ENCODE measurements around the gene FBXO47. TPM values are rescaled to one million over a fixed set of nuclear protein-coding genes. Genes with fewer than 3 reads are reported as not detected.

FBXO47 gene
- total and polyA plus RNA-seq, 2 of the 13 experiments (the other 11 are each of a cell fraction or from before 2014, with no cell fraction given), result not detected

- no peak for TF ChIP-seq AFF4 (CRISPR knock-in tag; IDR thresholded peaks at IDR 0.05)
- TF ChIP-seq, protein P1, sequence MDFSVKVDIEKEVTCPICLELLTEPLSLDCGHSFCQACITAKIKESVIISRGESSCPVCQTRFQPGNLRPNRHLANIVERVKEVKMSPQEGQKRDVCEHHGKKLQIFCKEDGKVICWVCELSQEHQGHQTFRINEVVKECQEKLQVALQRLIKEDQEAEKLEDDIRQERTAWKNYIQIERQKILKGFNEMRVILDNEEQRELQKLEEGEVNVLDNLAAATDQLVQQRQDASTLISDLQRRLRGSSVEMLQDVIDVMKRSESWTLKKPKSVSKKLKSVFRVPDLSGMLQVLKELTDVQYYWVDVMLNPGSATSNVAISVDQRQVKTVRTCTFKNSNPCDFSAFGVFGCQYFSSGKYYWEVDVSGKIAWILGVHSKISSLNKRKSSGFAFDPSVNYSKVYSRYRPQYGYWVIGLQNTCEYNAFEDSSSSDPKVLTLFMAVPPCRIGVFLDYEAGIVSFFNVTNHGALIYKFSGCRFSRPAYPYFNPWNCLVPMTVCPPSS (IDR thresholded peaks at IDR 0.05), result no peak
Observed at GRCh38 chr17:38911081-38911730, 56.0 kb downstream of the FBXO47 start (continued).

GRCh38 chr17:38910325-38910724, 56.9 kb downstream of the FBXO47 start:
- no peak overlapping the region for H3K4me2 ChIP-seq (ENCODE audit: low read depth, low read length)
- H3K9ac ChIP-seq (ENCODE audit: insufficient read depth, low read depth, low read length), result no peak overlapping the region
- WGBS (ENCODE audit: low lambda C conversion rate), result 97% methylated on average over 5 of the region's 5 CpGs
- peaks cover 41 to 72% of the 10 kb centered on the region in 2 experiments; a peak in 4 of 5 replicates for H3K36me3 ChIP-seq (replicated peaks in 1 of 2; ENCODE audit: control insufficient read depth in 1 of 2, insufficient read depth in 2 of 2, low read length in 2 of 2)
- no peak for FAIRE-seq
- no TSS peak for BruUV-seq (replicated peaks)
- H3K27ac ChIP-seq (ENCODE audit: extremely low read length, insufficient read depth, low read length), result no peak overlapping the region
- intact Hi-C loops (cut with micrococcal nuclease; ENCODE audit: unreplicated experiment), result loop anchor here (10.0 kb wide), 1 partner anchor 244 kb away; the partner anchor contains the start of gene PLXDC1
- no peaks in the 10 kb centered on the region for H3K9me3 ChIP-seq (ENCODE audit: low read length)
- TF ChIP-seq CEBPG (CRISPR knock-in tag; IDR thresholded peaks at IDR 0.05), result no peak
- TF ChIP-seq ZSCAN25 (CRISPR knock-in tag; IDR thresholded peaks at IDR 0.05), result no peak
- TF ChIP-seq CBX2 (IDR thresholded peaks at IDR 0.05; ENCODE audit: low read depth, low read length), result no peak
- TF ChIP-seq CBX2 (CRISPR knock-in tag; IDR thresholded peaks at IDR 0.05; ENCODE audit: low read depth), result no peak
- TF ChIP-seq PHB2 (IDR thresholded peaks at IDR 0.05; ENCODE audit: partially characterized antibody), result no peak
- peaks cover 11% of the 10 kb centered on the region for H4K20me1 ChIP-seq (ENCODE audit: insufficient read depth, low read length)
- in situ Hi-C loops (cut with HindIII; ENCODE audit: extremely low pct_ligation_motif_present, low pct_unique_long_range_greater_than_20kb), result no loop called here
- no peak overlapping the region for H3K4me3 ChIP-seq (replicated peaks in 1 of 3; ENCODE audit: insufficient read depth in 1 of 3, low read depth in 2 of 3, low read length in 3 of 3)
- no peak overlapping the region for H2AFZ ChIP-seq (ENCODE audit: low read length)
- no peak for DNase-seq (ENCODE audit: low spot score)
- ATAC-seq, result no peak
- ChIA-PET CTCF (ENCODE audit: low intra/inter-chr PET ratio, low total read pairs) (no interaction called here), POLR2A (interaction anchor here (1.4 kb wide), 1 partner anchor 39 kb away, joined by 5 read pairs; no protein-coding TSS in a partner anchor)
- H3K27me3 ChIP-seq (ENCODE audit: control insufficient read depth in 1 of 2, insufficient read depth in 2 of 2, low read length in 2 of 2), result no peaks in the 10 kb centered on the region
- H3K4me1 ChIP-seq (ENCODE audit: insufficient read depth, low read length), result peaks cover 25% of the 10 kb centered on the region
- H3K79me2 ChIP-seq (ENCODE audit: insufficient read depth, low read length), result peaks cover 3% of the 10 kb centered on the region

Measured in HepG2 (cell line).